GM19397 (cell line): ENCODE results near the gene NR2E3.

ENCODE experiments used
- ATAC-seq: cut with Tn5 transposase; IDR thresholded peaks from one replicate; pipeline ENCODE4 v1.9.1; 2021; ENCODE audit warnings: mild to moderate bottlenecking, moderate library complexity; ENCODE audit not compliant: unreplicated experiment

NR2E3 gene

DNA sequence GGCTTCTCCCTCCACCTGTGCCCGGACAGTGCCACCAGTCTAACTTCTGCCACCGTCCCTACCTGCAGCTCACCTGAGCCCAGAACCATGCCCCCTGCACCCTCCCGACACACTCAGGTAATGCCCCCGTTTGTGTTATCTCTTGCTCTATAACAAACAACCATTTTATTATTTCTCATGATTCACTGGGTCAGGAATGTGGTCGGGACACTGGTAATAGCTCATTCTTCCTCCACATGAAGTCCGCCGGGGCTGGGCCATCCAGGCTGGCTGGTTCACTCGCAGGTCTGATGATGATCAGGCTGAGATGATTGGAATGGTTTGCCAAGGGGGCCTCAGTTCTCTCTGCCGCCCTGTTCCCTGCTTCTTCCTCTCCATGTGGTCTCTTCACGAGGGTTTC lies 20.3 kb upstream of the NR2E3 start:
- no peak for ATAC-seq

DNA sequence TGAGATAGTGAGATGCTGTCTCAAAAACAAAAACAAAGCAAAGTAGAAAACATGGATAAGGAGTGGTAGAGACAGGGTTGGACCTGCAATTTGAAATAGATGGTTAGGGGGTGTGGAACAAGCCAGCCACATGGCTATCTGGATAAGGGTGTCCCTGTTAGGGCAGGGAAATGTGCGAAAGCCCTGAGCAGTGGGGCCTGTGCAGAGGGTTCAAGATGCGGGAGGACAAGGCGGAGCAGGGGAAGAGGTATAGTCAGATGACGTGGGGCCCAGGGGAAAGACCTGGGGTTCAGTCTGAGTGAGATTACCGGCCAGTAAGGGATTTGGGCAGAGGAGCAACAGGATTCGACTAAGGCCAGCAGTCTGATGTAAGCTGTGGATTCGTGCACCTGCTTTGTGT lies 18.4 kb upstream of the NR2E3 start:
- no peak for ATAC-seq

- ATAC-seq: no peak
Observed at GRCh38 chr15:71792521-71792920, 17.8 kb upstream of the NR2E3 start.

DNA sequence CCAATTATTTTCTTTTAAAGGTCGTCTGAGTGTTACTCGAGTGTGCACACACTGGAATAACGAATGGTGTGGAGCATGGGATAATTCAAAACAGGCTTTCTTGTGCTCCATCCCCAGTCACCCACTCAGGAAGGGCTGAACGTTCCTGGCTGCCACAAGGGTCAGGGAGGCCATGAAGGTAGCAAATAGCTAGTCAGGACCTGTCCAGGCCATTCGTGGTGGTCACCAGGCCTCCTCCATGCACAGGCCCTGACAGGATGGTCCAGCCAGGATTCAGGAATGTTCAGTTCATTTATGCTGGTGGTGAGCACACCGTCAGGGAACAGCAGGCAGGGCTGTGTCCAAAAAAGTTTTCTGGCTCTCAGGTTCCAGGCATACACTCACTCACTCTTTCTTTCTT lies 11.7 kb upstream of the NR2E3 start:
- ATAC-seq: no peak

DNA sequence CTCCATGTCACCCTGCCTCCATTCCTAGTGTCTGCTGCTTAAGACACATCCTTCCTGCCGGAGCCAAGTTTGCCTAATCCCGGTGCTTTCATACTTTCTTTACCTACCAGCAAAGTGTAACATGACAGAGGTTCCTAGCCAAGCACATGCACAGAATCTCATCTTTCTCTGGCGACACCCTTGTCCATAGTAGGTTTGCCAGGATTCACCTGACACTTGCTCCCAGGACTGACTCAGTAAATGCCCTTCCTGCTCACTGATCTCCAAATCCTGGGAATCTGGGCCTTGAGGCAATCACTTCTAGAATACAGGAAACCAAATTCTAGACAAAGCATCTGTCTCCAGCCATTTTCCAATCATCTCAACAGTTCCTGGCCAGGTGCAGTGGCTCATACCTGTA lies 10.2 kb upstream of the NR2E3 start:
- ATAC-seq: no peak

DNA sequence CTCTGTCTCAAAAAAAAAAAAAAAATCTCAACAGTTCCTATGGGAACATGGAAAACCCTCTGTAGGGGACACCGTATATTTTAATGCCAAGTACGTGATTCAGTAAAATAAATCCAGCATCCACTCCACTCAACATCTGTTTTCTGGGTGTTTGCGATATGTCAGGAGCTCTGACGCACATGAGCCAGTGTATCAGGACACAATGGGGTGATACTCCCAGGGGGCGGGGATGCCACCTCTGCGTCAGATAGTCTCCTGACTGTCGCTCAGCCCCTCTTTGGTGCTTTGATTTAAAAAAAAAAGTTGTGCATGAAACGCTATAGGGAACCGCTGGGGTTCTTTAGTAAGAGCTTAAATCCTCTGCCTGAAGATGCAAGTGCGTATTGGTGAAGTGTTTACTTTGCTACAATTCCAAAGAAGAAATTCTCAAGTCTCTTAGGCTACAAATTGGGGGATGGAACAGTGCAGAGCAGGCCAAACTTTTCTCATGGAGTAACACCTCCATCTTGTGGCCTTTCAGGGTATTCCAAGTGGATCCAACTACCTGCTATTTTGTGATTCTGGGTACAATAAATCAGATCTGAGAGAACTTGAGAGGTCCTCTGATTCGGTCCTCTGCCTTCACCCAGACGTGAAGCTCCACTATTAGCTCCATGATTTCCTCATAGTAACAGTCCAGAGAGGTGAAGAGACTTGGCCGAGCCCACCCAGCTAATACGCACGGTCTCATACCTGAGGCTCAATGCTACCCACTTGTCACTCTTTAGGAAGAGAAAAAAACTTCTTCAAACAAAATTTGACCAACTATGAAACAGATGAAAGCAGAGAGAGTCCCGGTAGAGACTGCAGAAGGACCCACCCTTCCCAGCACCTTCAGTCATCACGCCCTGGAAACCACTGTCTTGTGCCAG lies 9.3 kb upstream of the NR2E3 start:
- ATAC-seq: no peak

- no peak for ATAC-seq
Observed at GRCh38 chr15:71801935-71802655, 8.3 kb upstream of the NR2E3 start.

GRCh38 chr15:71802770-71803169 lies 7.6 kb upstream of the NR2E3 start:
- ATAC-seq: no peak

GRCh38 chr15:71804226-71804625 lies 6.1 kb upstream of the NR2E3 start:
- no peak for ATAC-seq

- no peak for ATAC-seq
Observed at GRCh38 chr15:71804695-71805470, 5.5 kb upstream of the NR2E3 start.

DNA sequence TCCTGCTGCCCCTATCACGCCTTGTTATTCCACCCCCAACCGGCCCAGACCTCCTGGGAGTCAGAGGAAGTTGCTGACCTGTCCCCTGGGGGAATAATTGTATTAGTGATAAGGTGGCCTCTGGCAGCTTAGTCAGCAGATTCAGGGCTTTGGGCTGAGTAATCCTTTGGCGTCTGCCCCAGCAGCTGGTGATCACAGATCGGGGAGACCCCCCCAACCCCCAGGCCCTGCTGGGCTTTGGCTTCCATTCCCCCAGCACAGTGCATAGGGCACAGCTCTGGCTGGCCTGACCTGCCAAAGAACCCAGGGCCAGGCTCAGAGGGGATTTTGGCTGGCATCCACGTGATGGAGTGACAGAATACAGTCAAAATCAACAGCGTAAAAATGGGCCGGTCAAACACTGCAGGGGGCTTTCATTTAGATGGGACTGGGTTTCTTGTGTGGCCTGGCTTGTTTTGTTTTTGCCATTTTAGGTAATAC lies 3.9 kb upstream of the NR2E3 start:
- no peak for ATAC-seq

- ATAC-seq: no peak
Observed at GRCh38 chr15:71807125-71807629, 3.2 kb upstream of the NR2E3 start.

- no peak for ATAC-seq
Observed at GRCh38 chr15:71807691-71808091, 2.7 kb upstream of the NR2E3 start.

DNA sequence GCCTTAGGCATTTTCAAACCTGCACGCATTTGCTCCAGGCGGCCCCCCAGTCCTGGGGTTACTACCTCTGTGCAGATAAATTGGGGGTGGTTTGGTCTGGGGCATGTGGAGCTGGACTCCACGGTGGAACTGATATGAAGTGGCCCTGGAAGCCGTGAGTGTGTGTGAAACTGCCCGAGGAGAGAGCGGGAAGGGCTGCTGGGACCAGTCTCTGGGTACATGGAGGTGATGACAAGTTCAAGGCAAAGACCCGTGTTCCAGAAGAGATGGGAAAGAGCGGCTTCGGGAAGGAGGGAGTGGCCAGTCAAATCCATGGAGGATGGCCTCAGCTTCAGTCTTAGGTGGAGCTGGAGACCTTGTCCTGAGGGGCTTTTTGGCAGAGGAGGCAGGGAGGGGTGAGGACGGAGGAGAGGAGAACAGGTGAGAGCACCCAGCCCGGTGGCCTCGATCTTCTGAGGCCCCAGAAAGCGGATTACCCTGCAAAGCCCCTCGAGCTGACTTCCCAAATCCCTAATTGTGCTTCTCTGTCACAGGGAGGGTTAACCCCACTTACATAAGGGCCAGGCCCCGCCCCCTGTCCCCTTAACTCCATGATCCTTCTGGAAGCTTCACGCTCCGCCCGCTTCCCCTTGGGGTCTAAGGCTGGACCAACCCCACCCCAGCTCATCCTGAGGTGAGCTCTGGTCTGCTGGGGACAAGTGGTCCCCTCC lies 1.9 kb upstream of the NR2E3 start:
- no peak for ATAC-seq

DNA sequence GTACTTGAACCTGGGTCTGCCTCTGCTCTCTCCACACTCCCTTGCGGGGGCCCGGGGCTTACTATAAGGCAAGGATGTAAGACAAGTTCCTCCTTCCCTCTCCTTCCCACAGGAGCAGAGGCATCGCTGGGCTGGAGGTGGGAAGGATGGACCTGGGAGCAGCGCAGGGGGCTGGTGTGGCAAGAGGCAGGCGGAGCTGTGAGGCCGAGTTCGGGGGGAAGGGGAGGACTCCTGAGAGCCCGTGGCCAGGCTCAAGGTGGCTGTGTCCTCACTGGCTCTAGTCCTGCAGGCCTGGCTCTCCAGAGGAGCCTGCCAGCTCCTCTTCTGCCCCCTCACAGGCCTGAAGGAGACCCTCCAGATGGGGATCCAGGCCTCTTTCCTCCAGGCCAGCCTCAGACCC lies 1.0 kb upstream of the NR2E3 start:
- no peak for ATAC-seq

DNA sequence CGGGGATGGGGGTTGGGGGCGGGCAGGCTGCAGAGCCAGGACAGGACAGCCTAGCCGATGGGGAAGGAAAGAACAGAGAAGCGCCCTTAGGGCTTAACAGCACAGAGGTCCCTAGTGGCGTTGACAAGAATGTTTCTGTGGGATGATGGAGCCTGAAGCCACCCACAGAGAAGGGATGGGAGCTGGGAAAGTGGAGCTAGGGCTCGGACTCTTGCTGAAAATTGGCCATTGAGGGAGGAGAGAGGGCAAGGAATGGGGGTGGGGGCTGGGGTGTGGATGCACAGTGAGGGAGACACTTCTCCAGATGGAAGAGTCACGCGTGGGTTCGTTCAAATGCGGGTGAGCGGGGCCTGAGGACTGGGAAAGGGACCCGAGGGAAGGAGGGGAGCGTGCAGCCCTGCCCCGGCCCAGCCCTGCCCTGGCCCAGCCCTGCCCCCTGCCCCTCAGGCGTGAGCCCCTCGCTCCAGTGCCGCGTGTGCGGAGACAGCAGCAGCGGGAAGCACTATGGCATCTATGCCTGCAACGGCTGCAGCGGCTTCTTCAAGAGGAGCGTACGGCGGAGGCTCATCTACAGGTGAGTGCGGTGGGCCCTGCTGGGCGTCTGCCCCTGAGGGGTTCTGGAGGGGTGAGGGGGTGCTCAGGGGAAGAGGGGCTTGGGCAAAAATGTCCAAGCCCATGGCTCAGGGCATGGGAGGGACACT lies 832 bp downstream of the NR2E3 start:
- no peak for ATAC-seq

DNA sequence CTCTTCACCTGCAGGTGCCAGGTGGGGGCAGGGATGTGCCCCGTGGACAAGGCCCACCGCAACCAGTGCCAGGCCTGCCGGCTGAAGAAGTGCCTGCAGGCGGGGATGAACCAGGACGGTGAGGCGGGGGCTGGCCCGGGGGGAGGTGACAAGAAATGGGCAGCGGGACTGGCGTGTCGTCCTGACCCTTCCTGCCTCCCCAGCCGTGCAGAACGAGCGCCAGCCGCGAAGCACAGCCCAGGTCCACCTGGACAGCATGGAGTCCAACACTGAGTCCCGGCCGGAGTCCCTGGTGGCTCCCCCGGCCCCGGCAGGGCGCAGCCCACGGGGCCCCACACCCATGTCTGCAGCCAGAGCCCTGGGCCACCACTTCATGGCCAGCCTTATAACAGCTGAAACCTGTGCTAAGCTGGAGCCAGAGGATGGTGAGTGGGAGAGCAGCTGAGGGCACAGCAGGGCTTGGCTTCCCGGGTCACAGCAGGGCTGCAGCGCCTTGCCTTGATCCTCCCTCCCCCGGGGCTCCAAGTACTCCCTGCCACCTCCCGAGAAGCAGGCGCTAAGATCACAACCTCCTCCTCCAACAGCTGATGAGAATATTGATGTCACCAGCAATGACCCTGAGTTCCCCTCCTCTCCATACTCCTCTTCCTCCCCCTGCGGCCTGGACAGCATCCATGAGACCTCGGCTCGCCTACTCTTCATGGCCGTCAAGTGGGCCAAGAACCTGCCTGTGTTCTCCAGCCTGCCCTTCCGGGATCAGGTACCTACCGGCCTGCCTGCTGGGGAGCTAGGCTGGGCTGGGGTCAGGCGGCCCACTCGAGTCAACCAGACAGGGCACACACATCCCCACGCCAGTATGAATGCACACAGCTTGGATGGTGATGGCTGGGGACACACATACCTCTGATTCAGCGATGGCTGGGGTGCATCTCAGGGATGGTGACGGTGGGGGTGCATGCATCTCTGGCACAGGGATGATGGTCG lies 1.7 kb downstream of the NR2E3 start:
- ATAC-seq: no peak

- ATAC-seq: no peak
Observed at GRCh38 chr15:71812966-71813722, 2.8 kb downstream of the NR2E3 start.
